ENCODE measurements around the gene NAALADL2.

The NAALADL2 gene

DNA sequence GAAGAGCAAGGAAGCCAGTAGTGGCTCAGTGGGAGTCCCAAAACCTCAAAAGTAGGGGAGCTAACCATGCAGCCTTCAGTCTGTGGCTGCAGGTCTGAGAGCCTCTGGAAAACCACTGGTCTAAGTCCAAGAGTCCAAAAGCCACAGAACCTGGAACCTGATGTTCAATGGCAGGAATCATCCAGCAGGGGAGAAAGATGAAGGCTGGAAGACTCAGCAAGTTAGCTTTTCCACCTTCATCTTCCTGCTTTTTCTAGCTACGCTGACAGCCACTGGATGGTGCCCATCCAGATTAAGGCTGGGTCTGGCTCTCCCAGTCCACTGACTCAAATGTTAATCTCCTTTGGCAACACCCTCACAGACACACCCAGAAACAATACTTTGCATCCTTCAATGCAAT, 626.3 kb downstream of the NAALADL2 start:
- ATAC-seq (ENCODE audit: insufficient read depth, low read depth): no peak
- H3K79me2 ChIP-seq (ENCODE audit: insufficient read depth, low read length): no peaks in the 10 kb centered on the region
- H3K4me1 ChIP-seq (ENCODE audit: insufficient read depth, low read length): no peaks in the 10 kb centered on the region

DNA sequence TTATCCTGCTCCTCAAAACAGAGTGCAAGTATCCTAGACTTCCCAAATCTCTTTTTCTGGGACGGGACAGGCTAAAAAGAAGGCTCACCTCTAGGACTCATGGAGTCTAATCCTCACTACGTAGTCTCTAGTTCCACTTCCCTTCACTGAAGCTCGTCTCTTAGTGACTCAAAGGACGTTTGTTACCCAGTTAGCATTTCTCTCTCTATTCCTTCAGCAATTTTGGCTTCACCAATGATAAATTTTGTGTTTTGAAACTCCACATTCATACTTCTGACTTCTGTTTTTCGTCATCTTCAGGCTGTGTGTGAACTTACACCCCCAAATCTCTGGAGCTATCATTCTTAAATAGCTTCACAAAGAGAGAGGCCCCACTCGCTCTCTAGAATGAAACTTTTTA, 627.1 kb downstream of the NAALADL2 start:
- H3K4me3 ChIP-seq (ENCODE audit: low read depth in 1 of 2, low read length in 2 of 2): no peak overlapping the region
- H3K79me2 ChIP-seq (ENCODE audit: insufficient read depth, low read length): no peaks in the 10 kb centered on the region
- TF ChIP-seq, protein P1, sequence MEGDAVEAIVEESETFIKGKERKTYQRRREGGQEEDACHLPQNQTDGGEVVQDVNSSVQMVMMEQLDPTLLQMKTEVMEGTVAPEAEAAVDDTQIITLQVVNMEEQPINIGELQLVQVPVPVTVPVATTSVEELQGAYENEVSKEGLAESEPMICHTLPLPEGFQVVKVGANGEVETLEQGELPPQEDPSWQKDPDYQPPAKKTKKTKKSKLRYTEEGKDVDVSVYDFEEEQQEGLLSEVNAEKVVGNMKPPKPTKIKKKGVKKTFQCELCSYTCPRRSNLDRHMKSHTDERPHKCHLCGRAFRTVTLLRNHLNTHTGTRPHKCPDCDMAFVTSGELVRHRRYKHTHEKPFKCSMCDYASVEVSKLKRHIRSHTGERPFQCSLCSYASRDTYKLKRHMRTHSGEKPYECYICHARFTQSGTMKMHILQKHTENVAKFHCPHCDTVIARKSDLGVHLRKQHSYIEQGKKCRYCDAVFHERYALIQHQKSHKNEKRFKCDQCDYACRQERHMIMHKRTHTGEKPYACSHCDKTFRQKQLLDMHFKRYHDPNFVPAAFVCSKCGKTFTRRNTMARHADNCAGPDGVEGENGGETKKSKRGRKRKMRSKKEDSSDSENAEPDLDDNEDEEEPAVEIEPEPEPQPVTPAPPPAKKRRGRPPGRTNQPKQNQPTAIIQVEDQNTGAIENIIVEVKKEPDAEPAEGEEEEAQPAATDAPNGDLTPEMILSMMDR (IDR thresholded peaks at IDR 0.05; ENCODE audit: borderline replicate concordance, extremely low read depth, low read length, poor library complexity, severe bottlenecking): no peak
- no peak overlapping the region for H3K9ac ChIP-seq (ENCODE audit: low read depth, low read length)
- no peak overlapping the region for H3K4me2 ChIP-seq (ENCODE audit: insufficient read depth, low read length)
- H3K4me1 ChIP-seq (ENCODE audit: insufficient read depth, low read length): no peaks in the 10 kb centered on the region
- ATAC-seq (ENCODE audit: insufficient read depth, low read depth) (no peak), DNase-seq (no peak)
- no peaks in the 10 kb centered on the region for H3K9me3 ChIP-seq (ENCODE audit: insufficient read depth, low read length, severe bottlenecking)
- no peak overlapping the region for H2AFZ ChIP-seq (ENCODE audit: low read depth, low read length)
- H3K27ac ChIP-seq (ENCODE audit: low read length): no peak overlapping the region
- H4K20me1 ChIP-seq (ENCODE audit: insufficient read depth, low read length): no peaks in the 10 kb centered on the region
- no peaks in the 10 kb centered on the region for H3K36me3 ChIP-seq (ENCODE audit: insufficient read depth, low read length)
- no peaks in the 10 kb centered on the region for H3K27me3 ChIP-seq (ENCODE audit: insufficient read depth, low read length, poor library complexity)

More for the DNA sequence above, 626.3 kb downstream of the NAALADL2 start:
- Histone ChIP-seq H4K20me1 (ENCODE audit: insufficient read depth, low read length) (no peaks in the 10 kb centered on the region), H3K36me3 (ENCODE audit: insufficient read depth, low read length) (no peaks in the 10 kb centered on the region), H3K9ac (ENCODE audit: low read depth, low read length) (no peak overlapping the region), H2AFZ (ENCODE audit: low read depth, low read length) (no peak overlapping the region), H3K4me3 (ENCODE audit: low read depth in 1 of 2, low read length in 2 of 2) (no peak overlapping the region), H3K27me3 (ENCODE audit: insufficient read depth, low read length, poor library complexity) (no peaks in the 10 kb centered on the region), H3K4me2 (ENCODE audit: insufficient read depth, low read length) (no peak overlapping the region), H3K27ac (ENCODE audit: low read length) (no peak overlapping the region), H3K9me3 (ENCODE audit: insufficient read depth, low read length, severe bottlenecking) (no peaks in the 10 kb centered on the region)
- no peak for DNase-seq
- TF ChIP-seq, protein P1 (IDR thresholded peaks at IDR 0.05; ENCODE audit: borderline replicate concordance, extremely low read depth, low read length, poor library complexity, severe bottlenecking): no peak
- TF ChIP-seq EZH2 (IDR thresholded peaks at IDR 0.05; ENCODE audit: borderline replicate concordance, low read depth, low read length, severe bottlenecking): no peak

GRCh38 chr3:175489406-175489805, 630.3 kb downstream of the NAALADL2 start:
- Histone ChIP-seq H3K9ac (ENCODE audit: low read depth, low read length) (no peak overlapping the region), H3K4me2 (ENCODE audit: insufficient read depth, low read length) (no peak overlapping the region), H4K20me1 (ENCODE audit: insufficient read depth, low read length) (no peaks in the 10 kb centered on the region), H3K4me3 (ENCODE audit: low read depth in 1 of 2, low read length in 2 of 2) (no peak overlapping the region), H3K36me3 (ENCODE audit: insufficient read depth, low read length) (no peaks in the 10 kb centered on the region), H3K79me2 (ENCODE audit: insufficient read depth, low read length) (no peaks in the 10 kb centered on the region), H3K27ac (ENCODE audit: low read length) (no peak overlapping the region), H2AFZ (ENCODE audit: low read depth, low read length) (no peak overlapping the region), H3K4me1 (ENCODE audit: insufficient read depth, low read length) (no peaks in the 10 kb centered on the region), H3K27me3 (ENCODE audit: insufficient read depth, low read length, poor library complexity) (no peaks in the 10 kb centered on the region), H3K9me3 (ENCODE audit: insufficient read depth, low read length, severe bottlenecking) (no peaks in the 10 kb centered on the region)
- no peak for DNase-seq
- no peak for TF ChIP-seq EZH2 (IDR thresholded peaks at IDR 0.05; ENCODE audit: borderline replicate concordance, low read depth, low read length, severe bottlenecking)
- TF ChIP-seq, protein P1 (IDR thresholded peaks at IDR 0.05; ENCODE audit: borderline replicate concordance, extremely low read depth, low read length, poor library complexity, severe bottlenecking): no peak
- no peak for ATAC-seq (ENCODE audit: insufficient read depth, low read depth)

- Histone ChIP-seq H3K79me2 (ENCODE audit: insufficient read depth, low read length) (no peaks in the 10 kb centered on the region), H3K9ac (ENCODE audit: low read depth, low read length) (no peak overlapping the region), H3K4me2 (ENCODE audit: insufficient read depth, low read length) (no peak overlapping the region), H4K20me1 (ENCODE audit: insufficient read depth, low read length) (no peaks in the 10 kb centered on the region), H3K4me3 (ENCODE audit: low read depth in 1 of 2, low read length in 2 of 2) (no peak overlapping the region), H3K36me3 (ENCODE audit: insufficient read depth, low read length) (no peaks in the 10 kb centered on the region), H3K9me3 (ENCODE audit: insufficient read depth, low read length, severe bottlenecking) (no peaks in the 10 kb centered on the region), H3K27ac (ENCODE audit: low read length) (no peak overlapping the region), H2AFZ (ENCODE audit: low read depth, low read length) (no peak overlapping the region), H3K27me3 (ENCODE audit: insufficient read depth, low read length, poor library complexity) (no peaks in the 10 kb centered on the region), H3K4me1 (ENCODE audit: insufficient read depth, low read length) (no peaks in the 10 kb centered on the region)
- TF ChIP-seq EZH2 (IDR thresholded peaks at IDR 0.05; ENCODE audit: borderline replicate concordance, low read depth, low read length, severe bottlenecking): no peak
- TF ChIP-seq, protein P1 (IDR thresholded peaks at IDR 0.05; ENCODE audit: borderline replicate concordance, extremely low read depth, low read length, poor library complexity, severe bottlenecking): no peak
- ATAC-seq (ENCODE audit: insufficient read depth, low read depth): no peak
- no peak for DNase-seq
Observed at GRCh38 chr3:175493301-175493700, 634.2 kb downstream of the NAALADL2 start.

Measured in DND-41 (cell line).